Uterus (tissue), 4 donors: ENCODE data around the gene SH3PXD2A. TPM values are rescaled to one million over a fixed set of nuclear protein-coding genes. Genes with fewer than 3 reads are reported as not detected.

Source experiments
- DNase-seq, 2 donors: peaks; one replicate each; pipeline ENCODE4 v3.0.0-alpha.2; 2019 to 2020
- H3K27ac ChIP-seq, 2 donors: fragments of 200-600 bp; sonication (generic); 1 replicate in 1 of 2; 2 replicates in 1 of 2; pipeline ENCODE4 v1.5.1; 2016 to 2018
- H3K27me3 ChIP-seq, 2 donors: fragments of 200-600 bp; sonication (generic); one replicate each; pipeline ENCODE4 v1.5.1; 2018 to 2019; ENCODE audit warnings: control low read depth in 1 of 2
- H3K36me3 ChIP-seq, 2 donors: fragments of 200-600 bp; sonication (generic); one replicate each; pipeline ENCODE4 v1.5.1; 2019; ENCODE audit warnings: control low read depth in 1 of 2
- H3K4me1 ChIP-seq, 2 donors: fragments of 200-600 bp; sonication (generic); one replicate each; pipeline ENCODE4 v1.5.1; 2018 to 2019; ENCODE audit warnings: control low read depth in 1 of 2
- H3K4me3 ChIP-seq, 2 donors: fragments of 200-600 bp; sonication (generic); 1 replicate in 1 of 2; 2 replicates in 1 of 2; pipeline ENCODE4 v1.5.1; 2018 to 2019; ENCODE audit warnings: mild to moderate bottlenecking in 1 of 2
- H3K9me3 ChIP-seq, 2 donors: fragments of 200-600 bp; sonication (generic); one replicate each; pipeline ENCODE4 v1.5.1; 2019; ENCODE audit warnings: control low read depth in 1 of 2
- CTCF ChIP-seq, 4 experiments: fragments of 200-600 bp in 2 of 4; fragments of 450-650 bp in 2 of 4; sonication (generic) in 2 of 4; IDR thresholded peaks; one replicate each; pipeline ENCODE4 v1.5.1; 2016 to 2019; ENCODE audit warnings: antibody characterized with exemption in 4 of 4, mild to moderate bottlenecking in 2 of 4, moderate library complexity in 1 of 4
- POLR2A ChIP-seq, 2 donors: fragments of 450-650 bp; IDR thresholded peaks; one replicate each; pipeline ENCODE4 v1.6.1; 2016; ENCODE audit warnings: antibody characterized with exemption in 2 of 2, mild to moderate bottlenecking in 1 of 2, moderate library complexity in 1 of 2
- intact Hi-C: fragments of 100-400 bp; cut with DNase I; formaldehyde crosslinking; loops from one replicate; pipeline ENCODE4 v1.15.1; 2023; ENCODE audit warnings: low total_unique reads
- total RNA-seq, 4 donors: library from RNA; depleted of rRNA in 3 of 4; stranded (reverse); fragments of >200 nt in 3 of 4; gene quantifications; one replicate each; pipeline versions ENCODE4 v1.1.0 to v1.2.4, GENCODE V29; 2014 to 2023
- donor health status: DM: yes; HTN: yes; CAD: no.

Gene SH3PXD2A
- total RNA-seq, 4 donors from 2014 or later = 12.6 to 117 (median 46.6) TPM

- H3K36me3 ChIP-seq = no peaks in the 10 kb centered on the region
- TF ChIP-seq CTCF (IDR thresholded peaks at IDR 0.05) (no peak), POLR2A (IDR thresholded peaks at IDR 0.05) (no peak)
- no peaks in the 10 kb centered on the region for H3K27me3 ChIP-seq
- H3K4me3 ChIP-seq = no peak overlapping the region
- no peak overlapping the region for H3K27ac ChIP-seq
- DNase-seq = no peak
- intact Hi-C loops = no loop called here
- no peaks in the 10 kb centered on the region for H3K4me1 ChIP-seq
- H3K9me3 ChIP-seq = no peaks in the 10 kb centered on the region
These were observed 27.3 kb downstream of the SH3PXD2A start for GRCh38 chr10:103828107-103828506.

DNA sequence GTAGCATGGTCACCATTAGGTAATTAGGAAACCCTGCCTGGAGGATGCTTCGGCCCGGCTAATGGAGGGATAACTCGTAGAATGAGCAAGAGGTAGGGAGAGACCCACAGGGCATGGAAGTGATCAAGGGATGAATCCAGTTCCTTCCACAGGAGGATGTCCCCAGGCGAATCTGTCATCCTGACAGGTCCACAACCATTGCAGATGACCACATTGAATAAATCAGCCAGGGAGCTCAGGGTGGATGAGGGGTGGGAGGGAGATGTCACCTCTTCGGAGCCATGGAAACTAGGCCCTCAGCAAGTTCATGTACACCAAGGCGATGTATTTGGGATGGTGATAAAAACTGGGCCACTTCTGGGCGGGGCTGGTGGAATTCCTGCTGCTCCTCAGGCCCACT is 28.5 kb downstream of the SH3PXD2A start:
- no peak for DNase-seq
- Histone ChIP-seq H3K4me3 (no peak overlapping the region), H3K36me3 (no peaks in the 10 kb centered on the region), H3K9me3 (no peaks in the 10 kb centered on the region), H3K4me1 (no peaks in the 10 kb centered on the region), H3K27ac (no peak overlapping the region), H3K27me3 (no peaks in the 10 kb centered on the region)
- TF ChIP-seq POLR2A (IDR thresholded peaks at IDR 0.05) (no peak), CTCF (IDR thresholded peaks at IDR 0.05) (no peak)
- intact Hi-C loops = no loop called here

DNA sequence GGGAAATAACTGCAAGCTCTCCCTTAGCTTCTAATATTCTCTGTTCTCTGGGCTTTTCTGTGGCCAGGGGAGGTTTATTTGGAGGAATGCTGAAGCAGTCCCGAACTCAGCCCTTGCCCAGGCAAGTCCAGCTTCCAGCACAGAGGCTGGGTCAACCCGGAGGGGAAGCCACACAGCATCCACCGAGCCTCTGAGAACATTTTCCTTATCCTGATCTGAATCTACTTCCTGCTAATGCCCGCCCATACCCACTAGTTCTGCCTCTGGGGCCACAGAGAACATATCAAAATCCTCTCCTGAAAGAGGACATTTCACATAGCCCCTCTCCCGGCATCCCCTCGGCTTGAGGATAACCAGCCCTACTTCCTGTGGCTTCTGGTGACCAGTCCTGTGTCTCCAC is 31.1 kb downstream of the SH3PXD2A start:
- no peak for TF ChIP-seq POLR2A (IDR thresholded peaks at IDR 0.05)
- TF ChIP-seq CTCF (IDR thresholded peaks at IDR 0.05) = no peak
- DNase-seq = no peak
- Histone ChIP-seq H3K27me3 (no peaks in the 10 kb centered on the region), H3K9me3 (no peaks in the 10 kb centered on the region), H3K4me3 (no peak overlapping the region), H3K4me1 (no peaks in the 10 kb centered on the region), H3K36me3 (no peaks in the 10 kb centered on the region), H3K27ac (no peak overlapping the region)
- intact Hi-C loops = no loop called here

- intact Hi-C loops = no loop called here
- Histone ChIP-seq H3K4me1 (no peaks in the 10 kb centered on the region), H3K27ac (no peak overlapping the region), H3K36me3 (no peaks in the 10 kb centered on the region), H3K9me3 (no peaks in the 10 kb centered on the region), H3K4me3 (no peak overlapping the region), H3K27me3 (no peaks in the 10 kb centered on the region)
- no peak for TF ChIP-seq CTCF (IDR thresholded peaks at IDR 0.05)
- no peak for TF ChIP-seq POLR2A (IDR thresholded peaks at IDR 0.05)
- DNase-seq = no peak
These were observed 31.6 kb downstream of the SH3PXD2A start for GRCh38 chr10:103823706-103824272.

DNA sequence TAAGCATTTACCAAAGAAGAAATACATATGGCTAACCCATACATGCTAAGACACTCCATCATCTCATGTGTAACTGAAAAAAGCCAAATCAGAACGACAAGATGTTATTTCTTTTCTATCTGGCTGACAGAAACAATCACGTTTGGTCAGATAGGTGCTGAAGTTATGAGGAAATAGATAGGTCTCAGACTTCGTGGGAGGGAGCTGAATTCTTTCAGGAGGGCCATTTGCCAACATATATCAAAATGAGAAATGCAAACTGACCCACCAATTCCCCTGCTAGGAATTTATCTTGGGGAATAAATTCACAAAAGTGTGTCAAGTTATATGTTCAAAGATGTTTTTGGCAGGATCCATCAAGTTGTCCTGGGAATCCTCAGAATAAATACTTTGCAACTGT is 32.6 kb downstream of the SH3PXD2A start:
- no peak overlapping the region for H3K27ac ChIP-seq
- H3K36me3 ChIP-seq = no peaks in the 10 kb centered on the region
- no peak overlapping the region for H3K4me3 ChIP-seq
- no peak for DNase-seq
- H3K4me1 ChIP-seq = no peaks in the 10 kb centered on the region
- intact Hi-C loops = no loop called here
- TF ChIP-seq CTCF (IDR thresholded peaks at IDR 0.05) (no peak), POLR2A (IDR thresholded peaks at IDR 0.05) (no peak)
- H3K27me3 ChIP-seq = no peaks in the 10 kb centered on the region
- H3K9me3 ChIP-seq = no peaks in the 10 kb centered on the region
